Astrocyte (in vitro differentiated cells and primary cell): ENCODE data around the gene KRTAP10-2. TPM values are rescaled to one million over a fixed set of nuclear protein-coding genes. Genes with fewer than 3 reads are reported as not detected.

Experiments used
- DNase-seq: peaks from one replicate; pipeline ENCODE4 v3.0.0-alpha.2; 2010; ENCODE audit warnings: low read depth
- FAIRE-seq: peaks from 2 replicates; lab custom pipeline; 2011; peaks lifted over from hg19 to GRCh38; lab: Jason Lieb, UNC
- H2AFZ ChIP-seq: 2 replicates; pipeline ENCODE4 v1.6.0; 2012; ENCODE audit warnings: low read depth, low read length, inconsistent platforms
- H3K27ac ChIP-seq: 2 replicates; pipeline ENCODE4 v1.5.1; 2011; ENCODE audit warnings: low read depth, low read length, inconsistent platforms
- H3K27me3 ChIP-seq: 2 replicates; pipeline ENCODE4 v1.6.0; 2011; ENCODE audit warnings: low read length, inconsistent platforms; ENCODE audit not compliant: insufficient read depth
- H3K36me3 ChIP-seq: 2 replicates; pipeline ENCODE4 v1.5.1; 2011; ENCODE audit warnings: low read length, inconsistent platforms; ENCODE audit not compliant: insufficient read depth
- H3K4me1 ChIP-seq: 2 replicates; pipeline ENCODE4 v1.5.1; 2011; ENCODE audit warnings: low read length, inconsistent platforms; ENCODE audit not compliant: insufficient read depth
- H3K4me2 ChIP-seq: 2 replicates; pipeline ENCODE4 v1.6.0; 2012; ENCODE audit warnings: low read length, inconsistent platforms
- H3K4me3 ChIP-seq: 2 replicates; pipeline ENCODE4 v1.5.1; 2011; ENCODE audit warnings: low read depth, mild to moderate bottlenecking, low read length, inconsistent platforms; ENCODE audit not compliant: insufficient read depth
- H3K79me2 ChIP-seq: 2 replicates; pipeline ENCODE4 v1.6.0; 2012; ENCODE audit warnings: mild to moderate bottlenecking, low read length, inconsistent platforms; ENCODE audit not compliant: insufficient read depth
- H3K9ac ChIP-seq: 2 replicates; pipeline ENCODE4 v1.6.0; 2012; ENCODE audit warnings: mild to moderate bottlenecking, low read length, inconsistent platforms
- H3K9me3 ChIP-seq: 2 replicates; pipeline ENCODE4 v1.5.1; 2012; ENCODE audit warnings: low read depth, mild to moderate bottlenecking, low read length, inconsistent platforms; ENCODE audit not compliant: insufficient read depth
- H4K20me1 ChIP-seq: 2 replicates; pipeline ENCODE4 v1.6.0; 2012; ENCODE audit warnings: low read length, inconsistent platforms; ENCODE audit not compliant: insufficient read depth
- H3K27ac Mint-ChIP-seq: one replicate; pipeline ENCODE4 v1.8.0; 2021; ENCODE audit warnings: mild to moderate bottlenecking, mixed read lengths; ENCODE audit not compliant: unreplicated experiment
- H3K27me3 Mint-ChIP-seq: one replicate; pipeline ENCODE4 v1.8.0; 2021; ENCODE audit warnings: low read depth, mixed read lengths; ENCODE audit not compliant: unreplicated experiment
- H3K36me3 Mint-ChIP-seq: one replicate; pipeline ENCODE4 v1.8.0; 2021; ENCODE audit warnings: low read depth, mixed read lengths; ENCODE audit not compliant: unreplicated experiment
- H3K4me1 Mint-ChIP-seq: one replicate; pipeline ENCODE4 v1.8.0; 2021; ENCODE audit warnings: low read depth, mixed read lengths; ENCODE audit not compliant: unreplicated experiment
- H3K4me3 Mint-ChIP-seq: one replicate; pipeline ENCODE4 v1.8.0; 2021; ENCODE audit warnings: mild to moderate bottlenecking, moderate library complexity, mixed read lengths; ENCODE audit not compliant: unreplicated experiment
- H3K9me3 Mint-ChIP-seq: one replicate; pipeline ENCODE4 v1.8.0; 2021; ENCODE audit warnings: mild to moderate bottlenecking, mixed read lengths; ENCODE audit not compliant: unreplicated experiment
- CTCF ChIP-seq: IDR thresholded peaks from 2 replicates; pipeline ENCODE4 v1.5.1; 2011; ENCODE audit warnings: low read depth, mild to moderate bottlenecking, inconsistent platforms, low read length, moderate library complexity; ENCODE audit not compliant: insufficient read depth
- EZH2 ChIP-seq: IDR thresholded peaks from 2 replicates; pipeline ENCODE4 v1.6.1; 2012; ENCODE audit warnings: mild to moderate bottlenecking, low read length, inconsistent platforms; ENCODE audit not compliant: insufficient read depth
- total RNA-seq: library from RNA; stranded (reverse); gene quantifications from 2 replicates; pipeline ENCODE4 v1.2.1, GENCODE V29; 2021

Gene KRTAP10-2
- total RNA-seq, 1 donor from 2014 or later, result not detected

- no peak for TF ChIP-seq EZH2
- TF ChIP-seq CTCF, result no peak
Measured at GRCh38 chr21:44557491-44558328, 6.4 kb upstream of the KRTAP10-2 start.

GRCh38 chr21:44556879-44557278 is 5.6 kb upstream of the KRTAP10-2 start:
- Histone ChIP-seq H3K4me1 (no peaks in the 10 kb centered on the region), H4K20me1 (no peaks in the 10 kb centered on the region), H3K4me3 (no peak overlapping the region), H2AFZ (no peak overlapping the region), H3K79me2 (no peaks in the 10 kb centered on the region), H3K27me3 (peaks cover 5% of the 10 kb centered on the region), H3K36me3 (no peaks in the 10 kb centered on the region), H3K4me2 (no peak overlapping the region), H3K9me3 (no peaks in the 10 kb centered on the region), H3K9ac (no peak overlapping the region), H3K27ac (no peak overlapping the region)
- H3K9me3 Mint-ChIP-seq, result peaks cover 6% of the 10 kb centered on the region
- peaks cover 25% of the 10 kb centered on the region for H3K27me3 Mint-ChIP-seq
- H3K27ac Mint-ChIP-seq, result no peak overlapping the region
- H3K4me3 Mint-ChIP-seq, result no peak overlapping the region
- no peaks in the 10 kb centered on the region for H3K36me3 Mint-ChIP-seq
- no peak for DNase-seq
- H3K4me1 Mint-ChIP-seq, result no peaks in the 10 kb centered on the region
- FAIRE-seq, result no peak
- TF ChIP-seq CTCF, result no peak
- TF ChIP-seq EZH2, result no peak

More at GRCh38 chr21:44557491-44558328, 6.4 kb upstream of the KRTAP10-2 start:
- Histone ChIP-seq H3K4me1 (no peaks in the 10 kb centered on the region), H3K36me3 (no peaks in the 10 kb centered on the region), H3K9ac (no peak overlapping the region), H3K4me3 (no peak overlapping the region), H3K27ac (no peak overlapping the region), H3K4me2 (no peak overlapping the region), H3K27me3 (peaks cover 5% of the 10 kb centered on the region), H2AFZ (no peak overlapping the region), H3K9me3 (no peaks in the 10 kb centered on the region), H3K79me2 (no peaks in the 10 kb centered on the region), H4K20me1 (no peaks in the 10 kb centered on the region)
- H3K27ac Mint-ChIP-seq, result no peak overlapping the region
- no peak overlapping the region for H3K4me3 Mint-ChIP-seq
- peaks cover 8% of the 10 kb centered on the region for H3K9me3 Mint-ChIP-seq
- H3K36me3 Mint-ChIP-seq, result no peaks in the 10 kb centered on the region
- H3K4me1 Mint-ChIP-seq, result no peaks in the 10 kb centered on the region
- peaks cover 25% of the 10 kb centered on the region for H3K27me3 Mint-ChIP-seq
- FAIRE-seq (no peak), DNase-seq (no peak)
